COLO668 (cell line): Measurements from ENCODE around the gene GTPBP6.
"Not testable (repeated sequence)": the region's sequence is repeated elsewhere in the genome, so short reads cannot be mapped to it uniquely, and the experiment has no call there.

Source experiments
- DNase-seq: peaks from one replicate; lab custom pipeline; 2025; ENCODE audit not compliant: unreplicated experiment; lab: John Stamatoyannopoulos, UW

The GTPBP6 gene

DNA sequence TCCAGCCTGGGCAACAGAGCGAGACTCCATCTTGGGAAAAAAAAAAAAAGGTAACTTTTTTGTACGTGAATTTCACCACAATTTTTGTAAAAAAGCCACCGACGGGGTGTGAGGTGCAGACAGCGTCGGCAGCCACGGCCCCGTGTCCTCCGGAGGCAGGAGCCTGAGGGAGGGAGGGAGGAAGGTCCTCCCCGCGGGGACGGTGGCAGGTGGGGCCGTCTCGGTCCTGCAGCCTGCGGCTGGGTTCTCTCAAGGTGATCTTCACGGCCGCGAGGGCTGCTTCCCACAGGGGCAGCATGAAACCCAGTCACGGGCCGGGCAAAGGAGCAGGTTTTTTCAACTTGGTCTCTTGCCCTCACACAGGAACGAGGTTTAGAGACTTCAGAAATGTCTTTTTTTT, 23.5 kb downstream of the GTPBP6 start:
- DNase-seq, result no peak

DNA sequence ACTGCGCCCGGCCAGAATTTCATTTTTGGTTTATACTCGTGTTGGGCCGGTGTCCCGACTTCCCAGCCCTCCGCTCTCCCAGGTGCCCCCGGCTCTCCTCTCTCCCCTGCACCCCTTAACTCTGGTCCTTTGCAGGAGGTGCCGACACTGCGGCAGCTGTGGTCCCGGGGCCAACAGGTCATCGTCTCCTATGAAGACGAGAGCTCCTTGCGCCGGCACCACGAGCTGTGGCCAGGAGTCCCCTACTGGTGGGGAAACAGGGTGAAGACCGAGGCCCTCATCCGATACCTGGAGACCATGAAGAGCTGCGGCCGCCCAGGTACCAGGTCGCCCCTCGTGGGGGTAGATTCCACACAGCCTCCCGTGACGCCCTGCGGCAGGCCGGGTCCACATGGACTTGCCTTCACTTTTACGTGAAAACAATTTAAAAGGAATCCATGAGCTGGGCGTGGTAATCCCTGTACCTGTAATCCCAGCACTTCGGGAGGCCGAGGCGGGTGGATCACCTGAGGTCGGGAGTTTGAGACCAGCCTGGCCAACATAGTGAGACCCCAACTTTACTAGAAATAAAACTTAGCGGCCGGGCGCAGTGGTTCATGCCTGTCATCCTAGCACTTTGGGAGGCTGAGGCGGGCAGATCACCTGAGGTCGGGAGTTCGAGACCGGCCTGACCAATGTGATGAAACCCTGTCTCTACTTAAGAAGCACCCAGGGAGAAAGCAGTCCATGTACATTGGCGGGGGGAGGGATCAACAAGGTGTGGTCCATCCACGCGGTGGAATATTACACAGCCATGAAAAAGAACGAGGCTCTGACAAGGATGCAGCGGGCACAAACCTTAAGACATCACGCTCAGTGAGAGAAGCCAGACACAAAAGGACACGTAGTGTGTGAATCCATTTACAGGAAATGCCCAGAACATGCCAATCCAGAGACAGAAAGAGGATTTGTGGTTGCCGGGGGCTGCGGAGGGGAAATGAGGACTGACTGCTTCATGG, 25.4 kb downstream of the GTPBP6 start:
- DNase-seq, result no peak

DNA sequence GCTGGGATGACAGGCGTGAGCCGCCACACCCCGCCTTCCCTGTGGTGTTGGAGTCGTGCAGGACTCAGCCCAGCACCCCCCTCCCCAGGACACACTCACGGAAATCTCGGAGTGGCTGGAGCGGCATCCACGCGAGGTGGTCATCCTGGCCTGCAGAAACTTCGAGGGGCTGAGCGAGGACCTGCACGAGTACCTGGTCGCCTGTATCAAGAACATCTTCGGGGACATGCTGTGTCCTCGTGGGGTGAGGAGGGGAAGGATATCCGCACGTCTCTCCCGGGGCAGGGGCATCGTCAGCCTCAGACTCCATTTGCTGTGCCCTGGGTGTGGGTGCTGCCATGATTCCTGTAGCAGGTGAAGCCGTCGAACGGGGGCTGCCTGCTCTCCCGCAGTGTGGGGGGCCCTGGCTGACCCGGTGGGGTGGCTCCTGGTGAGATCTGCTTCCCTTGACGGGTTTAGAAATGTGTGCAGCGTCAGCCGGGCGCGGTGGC, 27.1 kb downstream of the GTPBP6 start:
- DNase-seq, result no peak

DNA sequence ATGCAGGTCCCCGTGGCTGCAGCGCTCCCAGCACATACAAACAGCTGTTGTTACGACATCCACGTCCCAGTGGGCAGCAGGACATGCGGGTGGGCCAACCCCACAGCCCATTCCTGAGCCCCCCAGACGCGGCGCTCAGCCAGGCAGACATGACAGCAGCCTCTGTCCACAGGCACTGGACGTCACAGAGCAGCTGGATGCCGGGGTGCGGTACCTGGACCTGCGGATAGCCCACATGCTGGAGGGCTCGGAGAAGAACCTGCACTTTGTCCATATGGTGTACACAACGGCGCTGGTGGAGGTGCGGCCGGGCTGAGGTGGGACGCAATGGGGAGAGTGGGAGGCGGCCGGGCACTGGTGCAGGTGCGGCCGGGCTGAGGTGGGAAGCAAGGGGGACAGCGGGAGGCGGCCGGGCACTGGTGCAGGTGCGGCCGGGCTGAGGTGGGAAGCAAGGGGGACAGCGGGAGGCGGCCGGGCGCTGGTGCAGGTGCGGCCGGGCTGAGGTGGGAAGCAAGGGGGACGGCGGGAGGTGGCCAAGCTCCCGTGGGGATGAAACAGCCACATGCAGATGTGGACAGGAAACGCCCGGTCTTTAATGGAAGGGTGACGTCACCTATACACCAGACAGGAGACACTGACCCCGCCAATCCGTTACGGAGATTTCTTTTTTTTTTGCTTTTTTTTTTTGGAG, 28.0 kb downstream of the GTPBP6 start:
- no peak for DNase-seq

DNA sequence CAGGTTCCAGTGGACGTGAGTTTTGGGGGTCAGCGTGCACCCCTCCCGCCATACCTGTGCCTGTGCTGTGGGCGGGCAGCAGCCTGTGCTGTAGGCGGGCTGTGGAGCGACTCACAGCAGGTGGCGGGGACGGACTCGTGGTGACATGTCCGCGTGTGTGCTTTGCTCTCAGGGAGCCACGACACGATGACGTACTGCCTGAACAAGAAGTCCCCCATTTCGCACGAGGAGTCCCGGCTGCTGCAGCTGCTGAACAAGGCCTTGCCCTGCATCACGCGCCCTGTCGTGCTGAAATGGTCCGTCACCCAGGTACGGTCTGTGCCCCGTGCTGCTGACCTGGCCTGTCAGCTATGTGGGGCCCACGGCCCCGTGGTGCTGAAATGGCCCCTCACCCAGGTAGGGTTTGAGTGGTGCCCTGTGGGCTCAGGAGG, 30.0 kb downstream of the GTPBP6 start:
- DNase-seq, result no peak

DNA sequence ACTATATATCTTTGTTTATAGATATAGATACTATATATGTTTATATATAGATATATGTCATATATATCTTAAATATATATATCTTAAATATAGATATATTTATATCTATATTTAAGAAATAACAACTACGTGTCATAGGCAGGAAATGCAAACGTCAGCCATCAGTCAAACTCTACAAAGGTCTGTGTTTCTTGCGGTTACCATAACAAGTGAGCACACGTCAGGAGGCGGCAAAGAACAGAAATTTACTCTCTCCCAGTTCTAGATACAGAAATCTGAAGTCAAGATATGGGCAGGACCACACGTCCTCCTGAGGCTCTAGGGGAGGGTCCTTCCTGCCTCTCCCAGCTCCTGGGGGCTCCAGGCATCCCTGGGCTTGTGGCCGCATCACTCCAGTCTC, 30.9 kb downstream of the GTPBP6 start:
- DNase-seq, result no peak

DNA sequence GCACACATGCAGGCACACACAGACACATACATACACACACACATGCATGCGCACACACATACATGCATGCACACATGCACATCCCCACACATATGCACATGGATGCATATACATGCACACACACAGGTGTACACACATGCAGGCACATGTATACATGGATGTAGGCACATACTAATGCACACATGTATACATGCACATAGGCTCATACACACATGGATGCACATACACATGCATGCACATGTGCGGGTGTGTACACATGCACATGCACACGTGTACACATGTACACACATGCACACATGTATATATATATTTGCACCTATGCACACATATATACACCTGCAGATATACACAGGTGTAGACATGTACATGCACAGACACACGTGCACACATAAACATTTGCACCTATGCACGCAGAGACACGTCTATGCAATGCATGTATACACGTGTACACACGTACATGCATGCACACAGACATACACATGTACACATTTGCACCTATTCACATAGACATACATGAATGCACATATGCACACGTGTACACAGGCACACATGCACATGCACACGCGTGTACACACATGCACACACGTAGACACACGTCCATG, 33.4 kb downstream of the GTPBP6 start:
- DNase-seq, result no peak

DNA sequence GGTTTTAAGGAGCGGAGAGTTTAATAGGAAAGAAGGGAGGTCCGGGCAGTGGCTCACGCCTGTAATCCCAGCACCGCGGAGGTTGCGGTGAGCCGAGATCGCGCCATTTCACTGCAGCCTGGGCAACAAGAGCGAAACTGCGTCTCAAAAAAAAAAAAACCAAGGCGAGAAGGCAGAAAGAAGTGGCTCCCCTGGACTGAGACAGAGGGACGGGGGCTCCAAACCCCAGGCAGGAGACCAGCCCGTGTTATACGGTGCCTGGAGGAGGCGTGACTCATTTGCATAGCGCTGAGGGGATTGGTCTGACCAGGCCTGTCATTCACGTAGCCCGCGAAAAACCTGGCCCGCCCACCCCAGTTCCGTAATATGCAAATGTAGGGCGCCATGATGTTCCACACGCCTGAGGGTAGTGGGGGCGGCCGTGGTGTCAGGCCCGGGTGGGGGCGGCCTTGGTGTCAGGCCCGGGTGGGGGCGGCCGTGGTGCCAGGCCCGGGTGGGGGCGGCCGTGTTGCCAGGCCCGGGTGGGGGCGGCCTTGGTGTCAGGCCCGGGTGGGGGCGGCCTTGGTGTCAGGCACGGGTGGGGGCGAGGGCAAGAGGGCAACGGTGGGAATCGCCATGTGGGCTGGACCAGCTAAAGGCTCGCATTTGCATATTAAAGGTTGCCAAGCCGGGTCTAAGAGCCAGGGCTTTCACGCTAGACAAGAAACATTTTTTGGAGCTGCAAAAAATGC, 35.3 kb downstream of the GTPBP6 start:
- DNase-seq, result no peak

DNA sequence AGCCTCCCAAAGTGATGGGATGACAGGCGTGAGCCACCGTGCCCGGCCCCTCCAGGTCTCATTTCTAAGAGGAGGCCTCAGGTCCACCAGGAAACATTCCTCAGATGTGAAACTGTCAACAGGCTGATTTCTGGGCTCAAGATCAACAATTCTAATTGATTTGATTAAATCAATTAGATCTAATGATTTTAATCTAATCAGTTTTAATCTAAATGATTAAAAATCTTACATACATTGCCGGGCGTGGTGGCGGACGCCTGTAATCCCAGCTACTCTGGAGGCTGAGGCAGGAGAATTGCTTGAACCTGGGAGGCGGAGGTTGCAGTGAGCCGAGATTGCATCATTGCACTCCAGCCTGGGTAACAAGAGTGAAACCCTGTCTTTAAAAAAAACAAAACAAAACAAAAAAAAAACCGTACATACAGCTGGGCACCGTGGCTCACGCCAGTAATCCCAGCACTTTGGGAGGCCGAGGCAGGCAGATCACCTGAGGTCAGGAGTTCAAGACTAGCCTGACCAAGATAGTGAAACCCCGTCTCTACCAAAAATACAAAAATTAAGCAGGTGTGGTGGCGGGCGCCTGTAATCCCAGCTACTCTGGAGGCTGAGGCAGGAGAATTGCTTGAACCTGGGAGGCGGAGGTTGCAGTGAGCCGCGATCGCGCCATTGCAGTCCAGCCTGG, 36.5 kb downstream of the GTPBP6 start:
- DNase-seq, result not testable (repeated sequence)

DNA sequence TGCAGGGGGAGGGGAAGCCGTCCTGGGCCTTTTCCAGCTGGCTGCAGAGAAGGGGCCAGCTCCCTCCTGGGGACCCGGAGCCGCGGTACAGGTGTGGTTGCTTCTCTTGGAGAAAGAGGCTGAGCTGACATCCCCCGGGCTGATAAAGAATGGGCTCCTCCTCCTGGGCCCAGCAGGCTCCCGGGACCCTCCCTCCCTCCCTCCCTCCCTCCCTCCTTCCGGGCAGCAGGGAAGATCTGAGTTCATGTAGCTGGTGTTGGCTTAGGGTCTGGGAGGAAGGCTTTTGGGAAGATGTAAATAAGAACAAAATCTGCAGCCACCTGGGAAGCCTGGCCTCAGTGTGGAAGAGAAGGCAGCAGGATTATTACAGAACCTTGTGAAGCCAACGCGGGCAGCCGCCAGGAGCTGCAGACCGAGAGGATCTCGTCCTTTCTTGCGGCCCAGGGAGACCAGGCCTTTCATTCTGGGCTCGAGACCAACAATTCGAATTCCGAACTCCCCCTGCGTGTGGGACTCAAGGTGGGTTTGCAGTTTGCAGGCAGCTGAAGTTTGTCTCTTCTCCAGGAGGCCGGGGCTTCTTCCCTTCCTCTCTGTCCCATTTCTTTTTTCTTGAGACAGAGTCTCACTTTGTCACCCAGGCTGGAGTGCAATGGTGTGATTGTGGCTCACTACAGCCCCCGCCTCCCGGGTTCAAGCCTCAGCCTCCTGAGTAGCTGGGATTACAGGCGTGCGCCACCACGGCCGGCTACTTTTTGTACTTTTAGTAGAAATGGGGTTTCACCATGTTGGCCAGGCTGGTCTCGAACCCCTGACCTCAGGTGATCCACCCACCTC, 37.2 kb downstream of the GTPBP6 start, which contains the start of gene PLCXD1:
TSS of gene PLCXD1 (plus strand) at position 216 of the 834 bp plus-strand sequence. CDS start 2,807 bp downstream, outside the sequence.
- no peak for DNase-seq

DNA sequence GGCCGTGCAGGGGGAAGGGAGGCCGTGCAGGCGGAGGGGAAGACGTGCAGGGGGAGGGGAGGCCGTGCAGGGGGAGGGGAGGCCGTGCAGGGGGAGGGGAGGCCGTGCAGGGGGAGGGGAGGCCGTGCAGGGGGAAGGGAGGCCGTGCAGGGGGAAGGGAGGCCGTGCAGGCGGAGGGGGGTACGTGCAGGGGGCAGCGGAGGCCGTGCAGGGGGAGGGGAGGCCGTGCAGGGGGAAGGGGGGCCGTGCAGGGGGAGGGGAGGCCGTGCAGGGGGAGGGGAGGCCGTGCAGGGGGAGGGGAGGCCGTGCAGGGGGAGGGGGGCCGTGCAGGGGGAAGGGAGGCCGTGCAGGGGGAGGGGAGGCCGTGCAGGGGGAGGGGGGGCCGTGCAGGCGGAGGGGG, 37.9 kb downstream of the GTPBP6 start:
- not testable (repeated sequence) for DNase-seq

DNA sequence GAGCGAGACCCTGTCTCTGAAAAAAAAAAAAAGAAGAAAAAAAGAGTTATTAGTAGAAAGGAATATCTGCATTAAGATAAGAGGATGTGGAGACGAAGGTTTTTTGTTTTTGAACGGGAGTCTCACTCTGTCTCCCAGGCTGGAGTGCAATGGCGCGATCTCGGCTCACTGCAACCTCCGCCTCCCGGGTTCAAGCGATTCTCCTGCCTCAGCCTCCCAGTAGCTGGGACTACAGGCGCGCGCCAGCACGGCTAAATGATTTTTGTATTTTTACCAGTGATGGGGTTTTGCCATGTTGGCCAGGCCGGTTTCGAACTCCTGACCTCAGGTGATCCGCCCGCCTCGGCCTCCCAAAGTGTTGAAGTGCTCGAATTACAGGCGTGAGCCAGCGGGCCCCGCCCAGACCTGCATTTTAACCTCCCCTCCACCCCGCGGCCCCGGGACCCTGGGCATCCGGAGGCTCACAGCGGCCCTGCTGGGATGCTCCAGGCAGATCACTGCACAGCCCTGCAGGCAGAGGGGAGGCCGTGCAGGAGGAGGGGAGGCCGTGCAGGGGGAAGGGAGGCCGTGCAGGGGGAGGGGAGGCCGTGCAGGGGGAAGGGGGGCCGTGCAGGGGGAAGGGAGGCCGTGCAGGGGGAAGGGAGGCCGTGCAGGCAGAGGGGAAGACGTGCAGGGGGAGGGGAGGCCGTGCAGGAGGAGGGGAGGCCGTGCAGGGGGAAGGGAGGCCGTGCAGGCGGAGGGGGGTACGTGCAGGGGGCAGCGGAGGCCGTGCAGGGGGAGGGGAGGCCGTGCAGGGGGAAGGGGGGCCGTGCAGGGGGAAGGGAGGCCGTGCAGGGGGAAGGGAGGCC, 38.6 kb downstream of the GTPBP6 start:
- not testable (repeated sequence) for DNase-seq

DNA sequence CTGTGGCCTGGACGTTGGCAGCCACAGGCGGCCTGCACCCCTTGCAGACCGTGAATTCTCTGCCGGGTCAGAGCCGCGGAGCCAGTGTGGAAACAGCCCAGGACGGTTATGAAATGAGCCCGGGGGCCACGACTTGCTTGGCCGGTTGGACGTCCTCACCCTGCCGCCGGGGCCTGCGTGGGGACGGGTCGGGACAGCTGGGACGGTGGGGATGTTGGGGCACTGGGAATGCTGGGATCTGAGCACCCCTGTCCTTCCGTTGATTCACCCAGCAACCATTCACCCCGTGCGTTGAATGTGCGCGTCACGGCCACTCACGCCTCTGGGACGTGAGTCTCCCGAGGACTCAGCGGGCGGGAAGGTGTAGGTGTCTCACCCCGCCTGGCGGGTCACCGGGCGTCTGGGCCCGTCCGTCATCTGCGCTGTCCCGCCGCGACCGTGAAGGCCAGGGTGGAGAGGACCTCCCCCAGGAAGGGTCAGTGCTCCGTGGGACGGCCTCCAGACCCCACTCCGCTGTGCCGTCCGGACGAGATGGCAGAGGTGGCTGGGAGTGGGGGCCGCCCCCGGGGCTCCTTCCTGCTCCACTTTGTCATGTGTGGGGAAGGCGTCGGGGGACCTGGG, 41.9 kb downstream of the GTPBP6 start:
- no peak for DNase-seq

DNA sequence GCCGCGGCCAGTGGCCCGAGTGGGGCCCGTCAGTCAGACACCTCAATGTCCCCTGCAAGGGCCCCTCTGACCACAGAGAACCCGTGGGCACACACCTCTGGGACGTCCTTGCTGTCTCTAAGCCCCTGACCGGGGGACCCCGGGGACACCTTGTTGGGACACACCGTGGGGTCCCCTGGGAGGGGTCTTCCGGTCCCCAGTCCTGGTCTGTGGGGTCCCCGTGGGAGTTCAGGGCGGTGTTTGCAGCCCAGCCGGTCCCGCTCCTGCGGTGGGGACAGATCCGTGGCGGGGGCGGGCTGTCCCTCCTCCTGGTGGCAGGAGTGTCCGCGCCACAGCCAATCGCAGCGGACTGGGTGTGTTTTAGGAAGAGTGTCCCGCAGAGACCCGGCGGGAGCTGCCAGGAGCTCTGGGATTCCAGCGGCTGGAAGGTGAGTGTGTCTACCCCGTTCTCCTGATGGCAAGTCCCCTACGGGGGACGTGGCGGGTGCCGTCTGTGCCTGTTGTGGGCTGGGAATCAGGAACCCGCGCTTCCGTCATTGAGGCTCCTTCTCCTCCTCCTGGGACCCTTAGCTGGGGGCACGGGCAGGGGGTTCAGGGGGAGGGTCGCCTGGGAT, 42.5 kb downstream of the GTPBP6 start:
- no peak for DNase-seq

DNA sequence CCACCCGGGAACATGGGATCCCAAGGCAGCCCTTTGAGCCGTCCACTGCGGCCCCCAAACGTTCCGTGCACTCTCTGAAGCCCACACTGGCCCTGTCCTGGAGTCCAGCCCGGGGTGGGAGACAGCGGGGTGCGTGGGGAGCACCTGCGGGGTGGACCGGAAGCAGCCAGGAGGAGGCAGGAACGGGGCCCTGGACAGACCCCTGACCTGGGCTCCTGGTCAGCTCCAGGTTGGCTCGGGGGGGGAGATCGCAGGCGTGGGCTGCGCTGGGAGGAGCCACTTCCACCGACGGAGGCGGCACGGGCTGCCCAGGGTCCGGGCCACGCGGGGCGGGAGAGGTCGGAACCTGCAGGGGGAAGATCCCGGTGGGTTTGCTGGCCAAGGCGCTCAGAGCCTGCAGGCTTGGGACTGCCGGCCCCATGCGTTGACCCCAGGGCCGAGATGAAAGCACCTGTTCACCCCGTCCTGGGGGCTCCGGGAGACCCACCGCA, 43.1 kb downstream of the GTPBP6 start:
- DNase-seq, result no peak

DNA sequence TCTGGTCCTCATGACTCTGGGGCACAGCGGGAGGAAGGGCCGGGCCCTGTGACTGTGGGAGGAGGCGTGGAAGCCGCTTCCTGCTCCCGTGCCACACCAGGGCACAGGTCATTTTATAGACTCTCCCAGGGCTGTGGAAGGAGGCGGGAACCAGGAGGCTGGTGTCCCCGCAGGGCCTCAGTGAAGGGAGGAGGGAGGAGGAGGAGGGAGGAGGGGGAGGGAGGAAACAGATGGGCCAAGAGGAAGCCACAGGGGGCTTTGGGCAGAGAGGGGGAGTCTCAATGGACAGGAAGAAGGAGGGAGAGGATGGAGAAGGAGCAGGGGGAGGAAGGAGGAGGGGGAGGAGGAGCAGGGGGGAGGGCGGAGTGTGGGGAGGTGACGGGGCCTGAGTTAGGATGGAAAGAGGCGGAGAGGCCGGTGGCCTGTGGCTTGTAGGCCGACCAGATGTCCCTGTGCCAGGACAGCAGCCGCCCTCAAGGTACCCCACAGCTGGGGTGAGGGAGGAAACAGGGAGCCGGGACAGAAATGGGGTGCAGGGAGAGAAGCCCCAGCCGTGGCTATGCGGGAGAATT, 43.6 kb downstream of the GTPBP6 start:
- DNase-seq, result no peak

DNA sequence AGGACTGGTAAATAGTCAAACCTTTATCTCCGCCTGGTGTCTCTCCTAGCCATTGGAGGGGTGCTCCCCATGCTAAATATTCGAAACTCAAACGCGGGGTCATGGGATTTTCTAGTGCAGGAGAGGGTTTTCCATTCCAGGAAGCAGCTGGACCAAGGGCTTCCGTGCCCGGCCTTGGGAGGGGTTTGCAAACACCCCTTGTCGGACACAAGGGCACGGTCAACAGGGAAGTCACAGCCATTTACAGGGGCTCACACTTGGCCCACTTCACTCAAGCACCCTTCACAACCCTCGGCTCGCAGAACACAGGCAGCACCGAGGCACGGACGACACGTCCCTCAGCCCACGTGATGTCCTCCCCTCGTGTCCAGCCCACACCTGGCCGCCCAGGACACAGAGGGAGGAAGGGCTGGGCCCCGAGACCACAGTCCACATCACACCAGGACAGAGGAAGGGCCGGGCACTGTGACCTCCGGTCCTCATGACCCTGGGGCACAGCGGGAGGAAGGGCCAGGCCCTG, 47.7 kb downstream of the GTPBP6 start:
- no peak for DNase-seq
